SU-DHL-6 (cell line): ENCODE data around the gene LIMCH1.

Source experiments
- H2AFZ ChIP-seq: fragments of 200-600 bp; sonication (generic); 2 replicates; pipeline ENCODE4 v1.6.1; 2014; ENCODE audit warnings: low read depth, mild to moderate bottlenecking, moderate library complexity, mixed read lengths, antibody characterized with exemption, low read length; ENCODE audit not compliant: severe bottlenecking
- H3F3A ChIP-seq: fragments of 200-600 bp; shearing (Covaris generic); 2 replicates; pipeline ENCODE4 v1.6.0; 2016; ENCODE audit warnings: antibody characterized with exemption, mild to moderate bottlenecking; ENCODE audit not compliant: insufficient read depth
- H3K27ac ChIP-seq: fragments of 200-600 bp; sonication (generic); 2 replicates; pipeline ENCODE4 v1.5.1; 2016; ENCODE audit warnings: low read depth, mild to moderate bottlenecking, low read length, moderate library complexity, mixed read lengths
- H3K27me3 ChIP-seq: fragments of 200-600 bp; sonication (generic), shearing (Covaris generic); 2 replicates; pipeline ENCODE4 v1.6.0; 2014; ENCODE audit warnings: mild to moderate bottlenecking, low read length
- H3K36me3 ChIP-seq: fragments of 200-600 bp; sonication (generic); 2 replicates; pipeline ENCODE4 v1.6.1; 2014; ENCODE audit warnings: mild to moderate bottlenecking, low read length, mixed read lengths
- H3K4me2 ChIP-seq: fragments of 300-600, 200-600 bp; shearing (Covaris generic), sonication (generic); 2 replicates; pipeline ENCODE4 v1.6.0; 2014; ENCODE audit warnings: low read length, low read depth, mild to moderate bottlenecking; ENCODE audit not compliant: poor library complexity, severe bottlenecking
- H3K4me3 ChIP-seq: fragments of 200-600 bp; sonication (generic); 2 replicates; pipeline ENCODE4 v1.5.1; 2014; ENCODE audit warnings: antibody characterized with exemption, low read length, mild to moderate bottlenecking, mixed read lengths; ENCODE audit not compliant: insufficient read depth, poor library complexity, severe bottlenecking
- H3K79me2 ChIP-seq: fragments of 200-600 bp; sonication (generic); 2 replicates; pipeline ENCODE4 v1.6.1; 2014; ENCODE audit warnings: mild to moderate bottlenecking, low read length, moderate library complexity; ENCODE audit not compliant: insufficient read depth
- H3K9ac ChIP-seq: fragments of 200-600 bp; sonication (generic); 2 replicates; pipeline ENCODE4 v1.7.0; 2014; ENCODE audit warnings: mild to moderate bottlenecking, low read length
- H3K9me2 ChIP-seq: fragments of 200-600 bp; sonication (generic); replicated peaks from 2 replicates; pipeline ENCODE4 v1.6.1; 2014; ENCODE audit warnings: low read length; ENCODE audit not compliant: insufficient read depth
- H3K9me3 ChIP-seq: fragments of 200-600 bp; sonication (generic); 2 replicates; pipeline ENCODE4 v1.6.1; 2014; ENCODE audit warnings: low read length, mixed read lengths; ENCODE audit not compliant: insufficient read depth
- H4K20me1 ChIP-seq: fragments of 200-600 bp; sonication (generic); 2 replicates; pipeline ENCODE4 v1.6.1; 2014; ENCODE audit warnings: low read depth, mild to moderate bottlenecking, antibody characterized with exemption, low read length, moderate library complexity, mixed read lengths
- CTCF ChIP-seq: fragments of 200-600 bp; sonication (generic); IDR thresholded peaks from one replicate; pipeline ENCODE4 v1.5.1; 2017; ENCODE audit warnings: antibody characterized with exemption, mild to moderate bottlenecking, low read length, moderate library complexity; ENCODE audit not compliant: insufficient read depth, poor library complexity, severe bottlenecking
- EZH2phosphoT487 ChIP-seq: fragments of 200-600 bp; sonication (generic), shearing (Covaris generic); conservative IDR thresholded peaks from 2 replicates; pipeline ENCODE4 v1.6.1; 2018; ENCODE audit warnings: mild to moderate bottlenecking, antibody characterized with exemption, low read length, moderate library complexity, mixed read lengths

Gene LIMCH1

GRCh38 chr4:41535911-41536371 is 2.0 kb upstream of the LIMCH1 start:
- Histone ChIP-seq H3F3A (no peaks in the 10 kb centered on the region), H3K9ac (no peak overlapping the region), H3K27ac (no peak overlapping the region), H3K27me3 (no peaks in the 10 kb centered on the region), H4K20me1 (no peaks in the 10 kb centered on the region), H3K36me3 (no peaks in the 10 kb centered on the region), H3K9me2 (no peaks in the 10 kb centered on the region), H3K4me2 (no peak overlapping the region), H3K79me2 (no peaks in the 10 kb centered on the region), H3K4me3 (no peak overlapping the region), H3K9me3 (no peaks in the 10 kb centered on the region), H2AFZ (no peak overlapping the region)
- TF ChIP-seq EZH2phosphoT487 (no peak), CTCF (no peak)

GRCh38 chr4:41537292-41537890 is 566 bp upstream of the LIMCH1 start:
- Histone ChIP-seq H2AFZ (no peak overlapping the region), H3K27me3 (no peaks in the 10 kb centered on the region), H3K9ac (no peak overlapping the region), H3K4me3 (no peak overlapping the region), H3K9me2 (no peaks in the 10 kb centered on the region), H3F3A (no peaks in the 10 kb centered on the region), H4K20me1 (no peaks in the 10 kb centered on the region), H3K9me3 (no peaks in the 10 kb centered on the region), H3K27ac (no peak overlapping the region), H3K36me3 (no peaks in the 10 kb centered on the region), H3K4me2 (no peak overlapping the region), H3K79me2 (no peaks in the 10 kb centered on the region)
- TF ChIP-seq CTCF (no peak), EZH2phosphoT487 (no peak)

- Histone ChIP-seq H3K9me2 (no peaks in the 10 kb centered on the region), H3K79me2 (no peaks in the 10 kb centered on the region), H3K27ac (no peak overlapping the region), H3K4me3 (no peak overlapping the region), H3F3A (no peaks in the 10 kb centered on the region), H3K27me3 (no peaks in the 10 kb centered on the region), H2AFZ (no peak overlapping the region), H3K36me3 (no peaks in the 10 kb centered on the region), H3K4me2 (no peak overlapping the region), H3K9me3 (no peaks in the 10 kb centered on the region), H3K9ac (no peak overlapping the region), H4K20me1 (no peaks in the 10 kb centered on the region)
- no peak for TF ChIP-seq CTCF
- TF ChIP-seq EZH2phosphoT487: no peak
Observed at GRCh38 chr4:41538887-41539498, 1.0 kb downstream of the LIMCH1 start.
